Lung (tissue), 12 donors: ENCODE measurements around the gene ZNF549. TPM values are rescaled to one million over a fixed set of nuclear protein-coding genes. Genes with fewer than 3 reads are reported as not detected.

Source experiments
- ATAC-seq: fragments of 200-7000 bp; cut with Tn5 transposase; one replicate; pipeline ENCODE4 v1.9.1; 2020; ENCODE audit warnings: moderate number of reproducible peaks; ENCODE audit not compliant: insufficient read depth, low FRiP score
- DNase-seq, 3 donors: peaks; one replicate each; pipeline ENCODE4 v3.0.0-alpha.2; 2013 to 2017
- H3K27ac ChIP-seq, 2 donors: one replicate each; pipeline ENCODE4 v1.5.1; 2013; ENCODE audit warnings: mild to moderate bottlenecking in 2 of 2, moderate library complexity in 2 of 2, control low read depth in 1 of 2, inconsistent platforms in 1 of 2, low read depth in 1 of 2, low read length in 1 of 2
- H3K27me3 ChIP-seq, 3 donors: one replicate each; pipeline ENCODE4 v1.5.1; 2013; ENCODE audit warnings: low read length in 2 of 3; ENCODE audit not compliant: control insufficient read depth in 3 of 3, insufficient read depth in 3 of 3
- H3K36me3 ChIP-seq, 4 donors: one replicate each; pipeline ENCODE4 v1.5.1; 2013; ENCODE audit warnings: low read length in 4 of 4, mild to moderate bottlenecking in 1 of 4, moderate library complexity in 1 of 4; ENCODE audit not compliant: control insufficient read depth in 4 of 4, insufficient read depth in 4 of 4
- H3K4me1 ChIP-seq, 5 donors: one replicate each; pipeline ENCODE4 v1.5.1; 2013; ENCODE audit warnings: low read length in 5 of 5, mild to moderate bottlenecking in 2 of 5, moderate library complexity in 1 of 5; ENCODE audit not compliant: control insufficient read depth in 5 of 5, insufficient read depth in 5 of 5
- H3K4me3 ChIP-seq: one replicate; pipeline ENCODE4 v1.5.1; 2013; ENCODE audit warnings: mild to moderate bottlenecking, control low read depth, moderate library complexity
- H3K9ac ChIP-seq, 2 donors: one replicate each; pipeline ENCODE4 v1.5.1; 2013; ENCODE audit warnings: low read length in 2 of 2, control low read depth in 1 of 2; ENCODE audit not compliant: insufficient read depth in 1 of 2
- H3K9me3 ChIP-seq, 4 donors: one replicate each; pipeline ENCODE4 v1.5.1; 2013; ENCODE audit warnings: low read length in 3 of 4, mild to moderate bottlenecking in 1 of 4, moderate library complexity in 1 of 4; ENCODE audit not compliant: control insufficient read depth in 4 of 4, insufficient read depth in 3 of 4
- CTCF ChIP-seq: IDR thresholded peaks from 2 replicates; pipeline ENCODE4 v1.5.1; 2012; ENCODE audit warnings: mild to moderate bottlenecking; ENCODE audit errors: control extremely low read depth, extremely low read depth
- WGBS, 2 donors: extraction: QIAGEN DNeasy Blood & Tissue Kit; methylation state at CpG; one replicate each; pipeline ENCODE4 v1.1.7; 2013; 5-methylcytosine and 5-hydroxymethylcytosine counted together
- polyA plus RNA-seq, 2 donors: library from polyadenylated mRNA; stranded (reverse); fragments of 200-250 nt; gene quantifications; one replicate each; pipeline ENCODE4 v1.2.1, GENCODE V29; 2013
- total RNA-seq, 2 donors: library from RNA; depleted of rRNA in 1 of 2; stranded (reverse); fragments of >200 nt in 1 of 2; gene quantifications; one replicate each; pipeline ENCODE4 v1.2.1, GENCODE V29; 2014 to 2021
- donor health status: control.
- donor health status: control.
- donor health status: Bipolar disorder and iron deficiency.
- donor health status: healthy.
- donor health status: DM: yes; HTN: yes; CAD: no.

ZNF549 gene
- total and polyA plus RNA-seq, 4 donors: 1.7 to 14.8 (median 3.6) TPM

- Histone ChIP-seq H3K4me1 (peaks cover 5 to 14% (median 12%) of the 10 kb centered on the region in 5 donors), H3K27ac (peak overlapping the region in 1 of 2 donors; percentile 67), H3K27me3 (no peaks in the 10 kb centered on the region), H3K9me3 (peaks cover 0 to 24% (median 6%) of the 10 kb centered on the region in 4 donors), H3K36me3 (peaks cover 16 to 29% (median 24%) of the 10 kb centered on the region in 4 donors), H3K4me3 (no peak overlapping the region), H3K9ac (peak overlapping the region in 1 of 2 donors; percentile 83)
- DNase-seq (no peak), ATAC-seq (no peak)
- TF ChIP-seq CTCF: no peak
- WGBS, 2 donors: 37 to 44% methylated on average over 6 of the region's 6 CpGs
Measured at GRCh38 chr19:57558525-57558924, 31.4 kb downstream of the ZNF549 start.

- no peaks in the 10 kb centered on the region for H3K27me3 ChIP-seq
- H3K4me3 ChIP-seq: peak overlapping the region; percentile 98
- H3K9me3 ChIP-seq: peaks cover 0 to 22% (median 9%) of the 10 kb centered on the region in 4 donors
- TF ChIP-seq CTCF: no peak
- H3K36me3 ChIP-seq: peaks cover 12 to 24% (median 20%) of the 10 kb centered on the region in 4 donors
- peak; percentile 16 to 24 (median 20) for DNase-seq
- no peak for ATAC-seq
- H3K27ac ChIP-seq: peak overlapping the region; percentile 59 to 67
- H3K9ac ChIP-seq: peak overlapping the region; percentile 59 to 83
- 0 to 1% methylated on average over 22 of the region's 22 CpGs for WGBS, 2 donors
- H3K4me1 ChIP-seq: peaks cover 5 to 14% (median 12%) of the 10 kb centered on the region in 5 donors
Measured at GRCh38 chr19:57559008-57559403, 31.9 kb downstream of the ZNF549 start.

- 0% methylated on average over 56 of the region's 56 CpGs for WGBS, 2 donors
- no peak for TF ChIP-seq CTCF
- H3K27me3 ChIP-seq: no peaks in the 10 kb centered on the region
- DNase-seq: peak; percentile 91 to 96 (median 95)
- peak within 1 kb of the TSS; percentile 59 to 82 for H3K27ac ChIP-seq
- H3K4me1 ChIP-seq: peaks cover 5 to 14% (median 12%) of the 10 kb centered on the region in 5 donors
- H3K9ac ChIP-seq: peak within 1 kb of the TSS; percentile 59 to 83
- peak within 1 kb of the TSS; percentile 98 for H3K4me3 ChIP-seq
- H3K36me3 ChIP-seq: peaks cover 8 to 19% (median 16%) of the 10 kb centered on the region in 4 donors
- peaks cover 0 to 23% (median 11%) of the 10 kb centered on the region in 4 donors for H3K9me3 ChIP-seq
- ATAC-seq: peak; percentile 91
Measured at GRCh38 chr19:57559404-57560025, 32.4 kb downstream of the ZNF549 start, which contains the start of gene ZNF550. Gene ZNF550 (minus strand): TSS chr19:57559863. CDS start chr19:57559682, 181 bp downstream.
